Heart left ventricle (tissue), 16 donors: ENCODE data around the gene MRC1. TPM values are rescaled to one million over a fixed set of nuclear protein-coding genes. Genes with fewer than 3 reads are reported as not detected.

ENCODE experiments used
- ATAC-seq, 4 donors: fragments of 200-7000 bp; cut with Tn5 transposase; one replicate each; pipeline ENCODE4 v1.9.1; 2020 to 2022; ENCODE audit warnings: moderate library complexity in 4 of 4, mild to moderate bottlenecking in 3 of 4, moderate number of reproducible peaks in 1 of 4
- DNase-seq, 5 donors: peaks; one replicate each; pipeline ENCODE4 v3.0.0-alpha.2; 2020
- H3K27ac ChIP-seq, 12 donors: fragments of 200-600 bp; sonication (generic) in 4 of 12; one replicate each; pipeline versions ENCODE4 v1.5.0 to v1.8.0; 2016 to 2022; ENCODE audit warnings: mild to moderate bottlenecking in 2 of 12
- H3K27me3 ChIP-seq, 9 donors: fragments of 200-600 bp; sonication (generic) in 2 of 9; one replicate each; pipeline versions ENCODE4 v1.5.1 to v1.8.0; 2016 to 2022; ENCODE audit warnings: mild to moderate bottlenecking in 3 of 9
- H3K36me3 ChIP-seq, 9 donors: fragments of 200-600 bp; sonication (generic) in 2 of 9; one replicate each; pipeline versions ENCODE4 v1.5.0 to v1.8.0; 2018 to 2022; ENCODE audit warnings: mild to moderate bottlenecking in 2 of 9
- H3K4me1 ChIP-seq, 12 donors: fragments of 200-600 bp; sonication (generic) in 4 of 12; one replicate each; pipeline versions ENCODE4 v1.5.0 to v1.8.0; 2016 to 2022; ENCODE audit warnings: mild to moderate bottlenecking in 3 of 12
- H3K4me3 ChIP-seq, 12 donors: fragments of 200-600 bp; sonication (generic) in 4 of 12; one replicate each; pipeline versions ENCODE4 v1.5.0 to v1.8.0; 2017 to 2022; ENCODE audit warnings: mild to moderate bottlenecking in 9 of 12, moderate library complexity in 4 of 12
- H3K9me3 ChIP-seq, 12 donors: fragments of 200-600 bp; sonication (generic) in 4 of 12; one replicate each; pipeline versions ENCODE4 v1.5.0 to v1.8.0; 2016 to 2022; ENCODE audit warnings: mild to moderate bottlenecking in 1 of 12
- POLR2A ChIP-seq, 2 donors: fragments of 450-650 bp; IDR thresholded peaks; one replicate each; pipeline ENCODE4 v1.6.1; 2017; ENCODE audit warnings: antibody characterized with exemption in 2 of 2, mild to moderate bottlenecking in 2 of 2, moderate library complexity in 2 of 2
- WGBS, 4 donors: extraction: QIAGEN DNeasy Blood & Tissue Kit in 2 of 4; methylation state at CpG; one replicate each; pipeline versions ENCODE4 v1.1.5 to v1.1.7; 2013 to 2018; 5-methylcytosine and 5-hydroxymethylcytosine counted together
- intact Hi-C, 10 donors: fragments of 100-400 bp; cut with DNase I; formaldehyde crosslinking; loops; one replicate each; pipeline versions ENCODE4 v1.11.1 to v1.14.2; 2022
- long read RNA-seq, 3 donors: library from polyadenylated mRNA; unstranded; transcript quantifications; one replicate each; pipeline ENCODE4 v2.0.0, GENCODE V29; 2020 to 2021
- polyA plus RNA-seq, 2 donors: library from polyadenylated mRNA; stranded (reverse); fragments of 200-250 nt; gene quantifications; one replicate each; pipeline ENCODE4 v1.2.3, GENCODE V29; 2013
- total RNA-seq, 9 donors: library from RNA; depleted of rRNA in 2 of 9; stranded (reverse); fragments of >200 nt in 2 of 9; fragmentation: NEBNext Ultra II Directional in 3 of 9; extraction: Animal tissue kit (Norgen Biotek cat#: 25700) in 3 of 9; gene quantifications; one replicate each; pipeline versions ENCODE4 v1.1.0 to v1.2.4, GENCODE V29; 2016 to 2023
- TF ChIP-seq, protein P1 (sequence below), 12 donors: fragments of 200-600 bp; sonication (generic) in 4 of 12; IDR thresholded peaks; one replicate each; pipeline versions ENCODE4 v1.5.0 to v1.8.0; 2018 to 2022; ENCODE audit warnings: antibody characterized with exemption in 12 of 12, mild to moderate bottlenecking in 5 of 12
- donor health status: ischemic (EF 13 %, LVEDD 7.1; RV severe dilation, severe dysfunction).
- donor health status: healthy with polysubstance abuse.
- donor health status: DM: no; HTN: yes; CAD: no.
- donor health status: DM: no; HTN: no; CAD: no.
- donor health status: ischemic (EF 25% LVEDD 6.9; RV normal size, moderate dysfunction).
- donor health status: ischemic (EF 25% LVEDD 5.7; RV mildly dilated, moderate dysfunction).
- donor health status: healthy.
- donor health status: DM: yes; HTN: yes; CAD: no.
- donor health status: ischemic (EF 35%, LVEDD 5.7; RV mildly dilated, moderate dysfunction).
- donor health status: nonischemic (EF 11% LVEDD 7.7; RV severe dilation, severe dysfunction).
- donor health status: DM: yes; HTN: yes; CAD: no.
- donor health status: PGD.
- donor health status: ischemic (EF 29% LVEDD 5.4; RV normal size, mild dysfunction).
- donor health status: nonischemic (EF 23%, LVEDD 6.1; RV moderate dilation, normal function).

Gene MRC1
- total RNA-seq, result 100 to 1,000 TPM in 1 of 9 donors, 10 to 100 TPM in 4, 1 to 10 TPM in 4; 4.7 to 144 (median 18.4) TPM
- 1 to 10 TPM; 3.1 to 5.3 TPM for polyA plus RNA-seq
- long read RNA-seq, donor 1, full-length matches to known transcripts, result 1 of 11 reads
- long read RNA-seq, donor 1, partial matches to known transcripts, result 10 of 11 reads
- long read RNA-seq, donor 1, other reads (novel, unspliced or antisense), result 0 of 11 reads
- long read RNA-seq, donor 2, full-length matches to known transcripts, result 1 of 11 reads
- long read RNA-seq, donor 2, partial matches to known transcripts, result 8 of 11 reads
- long read RNA-seq, donor 2, other reads (novel, unspliced or antisense), result 2 of 11 reads
- long read RNA-seq, donor 3, full-length matches to known transcripts, result 3 of 11 reads
- long read RNA-seq, donor 3, partial matches to known transcripts, result 8 of 11 reads
- long read RNA-seq, donor 3, other reads (novel, unspliced or antisense), result 0 of 11 reads

DNA sequence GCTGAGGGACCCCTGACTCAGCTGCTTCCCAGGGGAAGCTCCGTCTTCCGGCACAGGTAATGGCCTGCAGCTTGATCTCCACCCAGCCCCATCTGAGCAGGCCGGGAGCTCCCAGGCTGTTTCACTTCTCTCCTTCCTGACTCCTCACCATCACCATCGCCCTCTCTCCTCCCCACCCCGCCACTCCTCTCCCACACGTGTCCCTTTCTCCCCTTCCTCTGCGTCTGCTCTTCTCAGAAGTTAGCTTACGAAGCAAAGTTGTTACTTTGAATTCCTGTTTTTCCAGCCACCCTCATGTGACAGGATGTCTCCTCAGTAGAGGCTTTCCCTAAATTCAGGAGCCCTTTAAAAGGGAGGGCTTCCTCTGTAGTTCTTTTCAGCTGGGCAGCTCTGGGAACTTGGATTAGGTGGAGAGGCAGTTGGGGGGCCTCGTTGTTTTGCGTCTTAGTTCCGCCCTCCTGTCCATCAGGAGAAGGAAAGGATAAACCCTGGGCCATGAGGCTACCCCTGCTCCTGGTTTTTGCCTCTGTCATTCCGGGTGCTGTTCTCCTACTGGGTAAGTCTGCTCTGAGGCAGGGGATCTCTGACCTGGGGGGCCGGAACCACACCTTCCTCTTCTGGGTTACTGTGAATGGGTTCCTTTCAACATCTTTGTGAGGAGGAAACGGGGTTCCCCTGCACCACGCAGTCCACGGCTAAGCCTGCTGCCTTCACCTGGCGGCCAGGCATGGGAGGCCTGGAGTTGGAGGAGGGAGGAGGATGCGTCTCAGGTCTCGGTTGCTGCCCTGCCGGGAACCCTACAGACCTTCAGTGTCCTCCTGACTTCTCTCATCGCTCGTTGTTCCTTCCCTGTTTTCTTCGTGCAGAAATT, at the start of gene MRC1:
MRC1 (plus strand) TSS at position 378 of the 871 bp plus-strand sequence; CDS start at position 496, 118 bp downstream.
- no peak for TF ChIP-seq POLR2A (IDR thresholded peaks at IDR 0.05)
- Histone ChIP-seq H3K4me1 (peaks cover 0 to 14% (median 0%) of the 10 kb centered on the region in 12 donors), H3K36me3 (no peaks in the 10 kb centered on the region), H3K27me3 (no peaks in the 10 kb centered on the region), H3K27ac (peak within 1 kb of the TSS in 7 of 12 donors; percentile 0 to 85 (median 27)), H3K4me3 (peak within 1 kb of the TSS in 10 of 12 donors; percentile 1 to 62 (median 34)), H3K9me3 (peaks cover 0 to 6% (median 0%) of the 10 kb centered on the region in 12 donors)
- DNase-seq (peak; percentile 37 to 68 (median 41)), ATAC-seq (peak; percentile 52 to 85 (median 72))
- intact Hi-C loops, result no loop called here
- WGBS, 4 donors, result 64 to 78% (median 67%) methylated on average over 23 of the region's 23 CpGs

DNA sequence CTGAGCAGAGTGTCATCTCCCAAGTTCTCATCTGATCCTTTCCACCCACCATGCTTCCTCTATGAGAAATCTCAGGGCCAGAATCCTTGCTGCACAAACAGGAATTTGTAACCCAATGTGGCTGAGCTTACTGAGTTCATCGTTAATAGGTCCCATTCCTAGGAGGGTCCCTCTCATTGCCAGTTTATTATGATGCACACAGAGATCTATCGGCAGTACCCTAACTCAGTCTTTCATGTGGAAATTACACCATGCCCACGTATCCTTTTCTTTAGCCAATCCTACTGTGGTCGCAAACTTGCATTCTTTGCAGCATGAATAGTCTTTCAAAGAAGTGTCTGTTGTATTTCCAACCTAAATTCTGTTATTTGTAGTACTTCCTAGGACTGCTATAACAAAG, 45.0 kb upstream of the MRC1 start:
- H3K9me3 ChIP-seq, result peaks cover 0 to 6% (median 0%) of the 10 kb centered on the region in 12 donors
- DNase-seq (no peak), ATAC-seq (no peak)
- no peak overlapping the region for H3K4me3 ChIP-seq
- 64 to 69% (median 65%) methylated on average over 4 of the region's 4 CpGs for WGBS, 4 donors
- H3K27me3 ChIP-seq, result no peaks in the 10 kb centered on the region
- TF ChIP-seq, protein P1, sequence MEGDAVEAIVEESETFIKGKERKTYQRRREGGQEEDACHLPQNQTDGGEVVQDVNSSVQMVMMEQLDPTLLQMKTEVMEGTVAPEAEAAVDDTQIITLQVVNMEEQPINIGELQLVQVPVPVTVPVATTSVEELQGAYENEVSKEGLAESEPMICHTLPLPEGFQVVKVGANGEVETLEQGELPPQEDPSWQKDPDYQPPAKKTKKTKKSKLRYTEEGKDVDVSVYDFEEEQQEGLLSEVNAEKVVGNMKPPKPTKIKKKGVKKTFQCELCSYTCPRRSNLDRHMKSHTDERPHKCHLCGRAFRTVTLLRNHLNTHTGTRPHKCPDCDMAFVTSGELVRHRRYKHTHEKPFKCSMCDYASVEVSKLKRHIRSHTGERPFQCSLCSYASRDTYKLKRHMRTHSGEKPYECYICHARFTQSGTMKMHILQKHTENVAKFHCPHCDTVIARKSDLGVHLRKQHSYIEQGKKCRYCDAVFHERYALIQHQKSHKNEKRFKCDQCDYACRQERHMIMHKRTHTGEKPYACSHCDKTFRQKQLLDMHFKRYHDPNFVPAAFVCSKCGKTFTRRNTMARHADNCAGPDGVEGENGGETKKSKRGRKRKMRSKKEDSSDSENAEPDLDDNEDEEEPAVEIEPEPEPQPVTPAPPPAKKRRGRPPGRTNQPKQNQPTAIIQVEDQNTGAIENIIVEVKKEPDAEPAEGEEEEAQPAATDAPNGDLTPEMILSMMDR (IDR thresholded peaks at IDR 0.05), result no peak
- no peaks in the 10 kb centered on the region for H3K36me3 ChIP-seq
- H3K4me1 ChIP-seq, result peaks cover 0 to 14% (median 0%) of the 10 kb centered on the region in 12 donors
- no peak overlapping the region for H3K27ac ChIP-seq
- intact Hi-C loops, result no loop called here

GRCh38 chr10:17765602-17766001, 43.5 kb upstream of the MRC1 start:
- H3K36me3 ChIP-seq, result no peaks in the 10 kb centered on the region
- H3K27ac ChIP-seq, result peak overlapping the region in 1 of 12 donors; percentile 59
- 55 to 79% (median 69%) methylated on average over 3 of the region's 3 CpGs for WGBS, 4 donors
- peaks cover 0 to 6% (median 0%) of the 10 kb centered on the region in 12 donors for H3K9me3 ChIP-seq
- H3K27me3 ChIP-seq, result no peaks in the 10 kb centered on the region
- H3K4me1 ChIP-seq, result peaks cover 0 to 24% (median 0%) of the 10 kb centered on the region in 12 donors
- H3K4me3 ChIP-seq, result no peak overlapping the region
- ATAC-seq (no peak), DNase-seq (no peak)
- intact Hi-C loops, result no loop called here
- TF ChIP-seq, protein P1 (IDR thresholded peaks at IDR 0.05), result no peak
- no peak for TF ChIP-seq POLR2A (IDR thresholded peaks at IDR 0.05)

DNA sequence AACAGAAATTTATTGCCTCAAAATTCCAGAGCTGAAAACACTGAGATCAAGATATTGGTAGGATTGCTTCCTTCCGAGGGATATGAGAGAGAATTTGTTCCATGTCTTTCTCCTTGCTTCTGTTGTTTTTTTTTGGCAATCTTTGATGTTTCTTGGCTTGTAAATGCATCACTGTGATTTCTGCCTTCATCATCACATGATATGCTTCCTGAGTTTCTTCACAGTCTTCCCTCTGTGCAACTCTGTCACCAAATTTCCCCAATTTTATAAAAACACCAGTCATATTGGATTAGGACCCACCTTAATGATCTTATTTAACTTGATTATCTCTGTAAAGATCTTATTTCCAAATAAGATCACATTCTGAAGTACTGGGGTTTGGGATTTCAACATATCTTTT, 42.4 kb upstream of the MRC1 start:
- H3K4me1 ChIP-seq, result peaks cover 0 to 25% (median 0%) of the 10 kb centered on the region in 12 donors
- no peak overlapping the region for H3K4me3 ChIP-seq
- H3K9me3 ChIP-seq, result peaks cover 0 to 6% (median 0%) of the 10 kb centered on the region in 12 donors
- intact Hi-C loops, result no loop called here
- DNase-seq, result no peak
- TF ChIP-seq, protein P1 (IDR thresholded peaks at IDR 0.05), result no peak
- TF ChIP-seq POLR2A (IDR thresholded peaks at IDR 0.05), result no peak
- peak overlapping the region in 1 of 12 donors; percentile 59 for H3K27ac ChIP-seq
- H3K27me3 ChIP-seq, result no peaks in the 10 kb centered on the region
- H3K36me3 ChIP-seq, result no peaks in the 10 kb centered on the region
- no peak for ATAC-seq
- WGBS, 4 donors, result 68 to 92% (median 77%) methylated on average over 1 of the region's 1 CpG
